ENCODE results near the gene CLSTN3. TPM values are rescaled to one million over a fixed set of nuclear protein-coding genes. Genes with fewer than 3 reads are reported as not detected.

The CLSTN3 gene
- total RNA-seq, 4 donors from 2014 or later = 35.0 to 120 (median 57.3) TPM

GRCh38 chr12:7107636-7108002 lies 22.6 kb upstream of the CLSTN3 start:
- no peak for TF ChIP-seq CTCF (IDR thresholded peaks at IDR 0.05)
- no peak for TF ChIP-seq POLR2A (IDR thresholded peaks at IDR 0.05)
- peaks cover 0 to 6% (median 5%) of the 10 kb centered on the region in 4 donors for H3K4me1 ChIP-seq
- H3K4me3 ChIP-seq = peak overlapping the region; percentile 55 to 72 (median 62)

GRCh38 chr12:7108003-7108795 lies 22.0 kb upstream of the CLSTN3 start:
- peak overlapping the region; percentile 55 to 72 (median 62) for H3K4me3 ChIP-seq
- H3K27ac ChIP-seq = peak overlapping the region; percentile 89 to 96 (median 94)
- DNase-seq = peak; percentile 84 to 94 (median 86)
- TF ChIP-seq POLR2A (IDR thresholded peaks at IDR 0.05) (peak; percentile 69 to 77), CTCF (IDR thresholded peaks at IDR 0.05) (peak in 1 of 6 experiments; percentile 10)
- peaks cover 0 to 8% (median 6%) of the 10 kb centered on the region in 4 donors for H3K4me1 ChIP-seq
- no peaks in the 10 kb centered on the region for H3K9me3 ChIP-seq
- H3K36me3 ChIP-seq = peaks cover 0 to 7% (median 0%) of the 10 kb centered on the region in 3 donors
- no peaks in the 10 kb centered on the region for H3K27me3 ChIP-seq

More at GRCh38 chr12:7107636-7108002, 22.6 kb upstream of the CLSTN3 start:
- Histone ChIP-seq H3K36me3 (peaks cover 0 to 7% (median 0%) of the 10 kb centered on the region in 3 donors), H3K27me3 (no peaks in the 10 kb centered on the region), H3K9me3 (no peaks in the 10 kb centered on the region), H3K27ac (peak overlapping the region; percentile 89 to 96 (median 94))
- DNase-seq = no peak

GRCh38 chr12:7108796-7109571 lies 21.2 kb upstream of the CLSTN3 start, which contains the start of gene C1RL:
TSS of gene C1RL (minus strand) at chr12:7109214. CDS start at chr12:7109180, 34 bp downstream.
- DNase-seq = peak; percentile 91 to 95 (median 92)
- H3K4me1 ChIP-seq = peaks cover 0 to 12% (median 8%) of the 10 kb centered on the region in 4 donors
- H3K27me3 ChIP-seq = no peaks in the 10 kb centered on the region
- peak within 1 kb of the TSS; percentile 89 to 96 (median 94) for H3K27ac ChIP-seq
- TF ChIP-seq CTCF (IDR thresholded peaks at IDR 0.05) (peak; percentile 96 to 99 (median 98)), POLR2A (IDR thresholded peaks at IDR 0.05) (peak in 1 of 2 donors; percentile 38)
- H3K9me3 ChIP-seq = no peaks in the 10 kb centered on the region
- peaks cover 0 to 6% (median 0%) of the 10 kb centered on the region in 3 donors for H3K36me3 ChIP-seq
- peak within 1 kb of the TSS; percentile 55 to 72 (median 62) for H3K4me3 ChIP-seq

GRCh38 chr12:7109572-7109920 lies 20.6 kb upstream of the CLSTN3 start:
- Histone ChIP-seq H3K4me3 (peak overlapping the region in 2 of 4 donors; percentile 64 to 72), H3K9me3 (no peaks in the 10 kb centered on the region), H3K4me1 (peaks cover 0 to 12% (median 8%) of the 10 kb centered on the region in 4 donors), H3K27me3 (no peaks in the 10 kb centered on the region), H3K27ac (peak overlapping the region; percentile 89 to 96 (median 94)), H3K36me3 (peaks cover 0 to under 1% (median 0%) of the 10 kb centered on the region in 3 donors)
- no peak for DNase-seq
- TF ChIP-seq CTCF (IDR thresholded peaks at IDR 0.05) (no peak), POLR2A (IDR thresholded peaks at IDR 0.05) (no peak)

GRCh38 chr12:7110661-7111060 lies 19.5 kb upstream of the CLSTN3 start:
- H3K4me3 ChIP-seq = no peak overlapping the region
- H3K4me1 ChIP-seq = peaks cover 0 to 12% (median 8%) of the 10 kb centered on the region in 4 donors

More at GRCh38 chr12:7110661-7111060, 19.5 kb upstream of the CLSTN3 start:
- H3K27me3 ChIP-seq = no peaks in the 10 kb centered on the region
- no peak for TF ChIP-seq POLR2A (IDR thresholded peaks at IDR 0.05)
- no peak for TF ChIP-seq CTCF (IDR thresholded peaks at IDR 0.05)
- peak in 1 of 3 donors; percentile 32 for DNase-seq
- peaks cover 0 to 8% (median 0%) of the 10 kb centered on the region in 3 donors for H3K36me3 ChIP-seq
- H3K9me3 ChIP-seq = no peaks in the 10 kb centered on the region
- H3K27ac ChIP-seq = peak overlapping the region in 1 of 4 donors; percentile 28
